ENCODE measurements around the gene SZRD1.

- TF ChIP-seq SUZ12 (IDR thresholded peaks at IDR 0.05; ENCODE audit: extremely low read depth, insufficient read depth, insufficient read length): no peak
- no peak for TF ChIP-seq YY1 (IDR thresholded peaks at IDR 0.05; ENCODE audit: insufficient read depth, insufficient read length)
- no peak for TF ChIP-seq ZNF274 (IDR thresholded peaks at IDR 0.05; ENCODE audit: low read depth, low read length)
These were observed 9.9 kb downstream of the SZRD1 start for GRCh38 chr1:16376971-16377370.

Measured in NT2/D1 (cell line).